IMR-90 (cell line): Measurements from ENCODE around the gene DHX29. TPM values are rescaled to one million over a fixed set of nuclear protein-coding genes. Genes with fewer than 3 reads are reported as not detected.

ENCODE experiments used
- ATAC-seq: fragments of 200-7000 bp; cut with Tn5 transposase; 2 replicates; pipeline ENCODE4 v1.9.1; 2020; ENCODE audit warnings: low read depth, mild to moderate bottlenecking, moderate library complexity
- BruUV-seq: library from RNA; stranded (reverse); fragments of 400-500 nt; replicated peaks from 2 replicates; lab custom pipeline; 2021; lab: Mats Ljungman, UMichigan
- CTCF ChIA-PET: fragments of 300-600 bp; formaldehyde crosslinking; extraction: SDS; loops from one replicate; lab custom pipeline; 2021; ENCODE audit warnings: antibody characterized with exemption; lab: Yijun Ruan, JAX
- POLR2A ChIA-PET: fragments of 300-600 bp; sonication (Branson Sonifier 250); formaldehyde crosslinking; loops from one replicate; lab custom pipeline; 2022; ENCODE audit warnings: antibody characterized with exemption; ENCODE audit not compliant: unreplicated experiment; lab: Charles Lee
- DNase-seq: peaks from one replicate; pipeline ENCODE4 v3.0.0; 2013
- H2AFZ ChIP-seq: replicated peaks from 2 replicates; pipeline ENCODE3; 2013; ENCODE audit warnings: low read length, mild to moderate bottlenecking; ENCODE audit not compliant: poor library complexity
- H2AK5ac ChIP-seq: 2 replicates; pipeline ENCODE4 v1.6.1; 2013; ENCODE audit warnings: low read depth, low read length, inconsistent platforms
- H2AK9ac ChIP-seq: replicated peaks from 2 replicates; pipeline ENCODE3; 2013; ENCODE audit warnings: mild to moderate bottlenecking, low read depth, low read length, moderate library complexity; ENCODE audit not compliant: poor library complexity
- H2BK120ac ChIP-seq: 2 replicates; pipeline ENCODE4 v1.6.1; 2013; ENCODE audit warnings: low read depth, low read length, inconsistent platforms
- H2BK15ac ChIP-seq: 3 replicates; pipeline ENCODE4 v1.6.1; 2013; ENCODE audit warnings: low read depth, low read length, inconsistent platforms
- H2BK20ac ChIP-seq: 2 replicates; pipeline ENCODE4 v1.6.1; 2013; ENCODE audit warnings: low read depth, mild to moderate bottlenecking, inconsistent platforms, low read length, moderate library complexity
- H2BK5ac ChIP-seq: 2 replicates; pipeline ENCODE4 v1.6.1; 2013; ENCODE audit warnings: mild to moderate bottlenecking, low read depth, low read length, inconsistent platforms; ENCODE audit not compliant: poor library complexity, severe bottlenecking
- H3K14ac ChIP-seq: replicated peaks from 2 replicates; pipeline ENCODE4 v1.6.1; 2013; ENCODE audit warnings: low read depth, low read length, inconsistent platforms
- H3K18ac ChIP-seq: 2 replicates; pipeline ENCODE4 v1.6.1; 2013; ENCODE audit warnings: low read depth, low read length, control low read depth
- H3K23ac ChIP-seq: 2 replicates; pipeline ENCODE4 v1.6.1; 2013; ENCODE audit warnings: low read depth, low read length, inconsistent platforms
- H3K27ac ChIP-seq: 2 replicates; pipeline ENCODE4 v1.5.1; 2013; ENCODE audit warnings: mild to moderate bottlenecking, control low read depth, low read length; ENCODE audit not compliant: insufficient read depth
- H3K27me3 ChIP-seq: 2 replicates; pipeline ENCODE4 v1.6.1; 2013; ENCODE audit warnings: low read length; ENCODE audit not compliant: control insufficient read depth, insufficient read depth
- H3K36me3 ChIP-seq: 2 replicates; pipeline ENCODE4 v1.6.1; 2013; ENCODE audit warnings: low read length, mixed read lengths; ENCODE audit not compliant: control insufficient read depth, insufficient read depth
- H3K4ac ChIP-seq: 2 replicates; pipeline ENCODE4 v1.6.1; 2013; ENCODE audit warnings: low read depth, low read length, inconsistent platforms
- H3K4me1 ChIP-seq: 2 replicates; pipeline ENCODE4 v1.6.1; 2013; ENCODE audit warnings: low read length, mixed read lengths; ENCODE audit not compliant: control insufficient read depth, insufficient read depth
- H3K4me2 ChIP-seq: 2 replicates; pipeline ENCODE4 v1.6.1; 2013; ENCODE audit warnings: low read depth, mild to moderate bottlenecking, control low read depth, low read length, moderate library complexity
- H3K4me3 ChIP-seq: 2 replicates; pipeline ENCODE4 v1.5.1; 2013; ENCODE audit warnings: low read depth, mild to moderate bottlenecking, control low read depth, low read length, moderate library complexity; ENCODE audit not compliant: insufficient read depth
- H3K56ac ChIP-seq: 2 replicates; pipeline ENCODE4 v1.6.1; 2013; ENCODE audit warnings: low read length, inconsistent platforms; ENCODE audit not compliant: insufficient read depth; ENCODE audit errors: extremely low read depth
- H3K79me1 ChIP-seq, 2 experiments: 2 replicates each; pipeline ENCODE4 v1.6.1; 2013; ENCODE audit warnings: low read length in 2 of 2, inconsistent platforms in 1 of 2, low read depth in 1 of 2
- H3K9ac ChIP-seq: 2 replicates; pipeline ENCODE4 v1.6.1; 2013; ENCODE audit warnings: low read depth, low read length, control low read depth
- H3K9me1 ChIP-seq: 2 replicates; pipeline ENCODE4 v1.6.1; 2013; ENCODE audit warnings: low read length, inconsistent platforms; ENCODE audit not compliant: insufficient read depth
- H3K9me3 ChIP-seq: 2 replicates; pipeline ENCODE4 v1.6.1; 2013; ENCODE audit warnings: low read length; ENCODE audit not compliant: control insufficient read depth, insufficient read depth
- H4K20me1 ChIP-seq: 2 replicates; pipeline ENCODE4 v1.6.1; 2013; ENCODE audit warnings: low read length, inconsistent platforms; ENCODE audit not compliant: insufficient read depth
- H4K5ac ChIP-seq: 2 replicates; pipeline ENCODE4 v1.6.1; 2013; ENCODE audit warnings: mild to moderate bottlenecking, low read depth, low read length, control low read depth
- H4K8ac ChIP-seq, 2 experiments: 2 replicates each; pipeline ENCODE4 v1.6.1; 2013; ENCODE audit warnings: low read depth in 2 of 2, low read length in 2 of 2, control low read depth in 1 of 2, inconsistent platforms in 1 of 2
- H4K91ac ChIP-seq: 2 replicates; pipeline ENCODE4 v1.6.1; 2013; ENCODE audit warnings: low read depth, low read length, inconsistent platforms; ENCODE audit not compliant: insufficient read depth
- MAFK ChIP-seq: IDR thresholded peaks from 2 replicates; pipeline ENCODE4 v1.6.1; 2012; ENCODE audit warnings: low read depth, low read length, improper control_type of control experiment
- MAZ ChIP-seq: IDR thresholded peaks from 2 replicates; pipeline ENCODE4 v1.6.1; 2012; ENCODE audit warnings: low read depth, mild to moderate bottlenecking, low read length, improper control_type of control experiment, moderate library complexity, borderline replicate concordance
- WGBS, 2 experiments: methylation state at CpG; one replicate each; pipeline versions ENCODE4 v1.1.5 to v1.1.7; 2013; ENCODE audit warnings: missing lambda C conversion rate in 2 of 2; ENCODE audit not compliant: insufficient read length in 1 of 2; ENCODE audit errors: extremely low coverage in 2 of 2; 5-methylcytosine and 5-hydroxymethylcytosine counted together
- dilution Hi-C: fragments of 300-500 bp; cut with HindIII; formaldehyde crosslinking; loops from one replicate; pipeline ENCODE4 v1.14.3; 2018; ENCODE audit warnings: low sequenced_read_pairs; ENCODE audit not compliant: unreplicated experiment
- in situ Hi-C: fragments of 300-500 bp; cut with MboI; formaldehyde crosslinking; loops from 3 replicates; pipeline ENCODE4 v1.14.3; 2019; ENCODE audit warnings: low sequenced_read_pairs, inconsistent platforms, mixed read lengths
- intact Hi-C: fragments of 100-400 bp; cut with micrococcal nuclease; formaldehyde crosslinking; loops from 2 replicates; pipeline ENCODE4 v1.10.0; 2022
- polyA plus RNA-seq, 3 experiments: library from polyadenylated mRNA; depleted of rRNA; stranded (reverse); fragments of >200 nt; gene quantifications; 2 replicates each; pipeline ENCODE4 v1.2.3, GENCODE V29; 2012; ENCODE audit warnings: low replicate concordance in 1 of 3
- total RNA-seq: library from RNA; depleted of rRNA; stranded (reverse); fragments of >200 nt; gene quantifications from 2 replicates; pipeline ENCODE4 v1.2.3, GENCODE V29; 2012

Gene DHX29
- total and polyA plus RNA-seq, 2 of the 4 experiments (the other 2 are of a cell fraction) = 9.5 to 25.6 TPM

- in situ Hi-C loops (no loop called here), dilution Hi-C loops (no loop called here), intact Hi-C loops (no loop called here)
- Histone ChIP-seq H3K27me3 (peaks cover 15% of the 10 kb centered on the region), H3K18ac (no peak overlapping the region), H3K9me3 (peaks cover 6% of the 10 kb centered on the region), H3K56ac (no peak overlapping the region), H4K8ac (no peak overlapping the region), H2AK5ac (no peak overlapping the region), H3K36me3 (peaks cover 6% of the 10 kb centered on the region; the same call in 1 of the 2 replicates), H3K23ac (no peak overlapping the region), H3K79me1 (no peaks in the 10 kb centered on the region), H3K9ac (no peak overlapping the region), H2BK5ac (no peak overlapping the region), H2AFZ (no peak overlapping the region), H2AK9ac (no peak overlapping the region), H3K4me3 (no peak overlapping the region), H3K4me2 (no peak overlapping the region), H4K20me1 (no peaks in the 10 kb centered on the region), H3K9me1 (no peaks in the 10 kb centered on the region), H2BK20ac (no peak overlapping the region), H3K4me1 (no peaks in the 10 kb centered on the region), H3K14ac (no peak overlapping the region), H3K4ac (no peak overlapping the region), H4K91ac (no peak overlapping the region), H3K27ac (no peak overlapping the region), H2BK15ac (no peak overlapping the region), H2BK120ac (no peak overlapping the region), H4K5ac (no peak overlapping the region)
- DNase-seq = no peak
- WGBS, 2 experiments = no CpG with 5 or more reads among the region's 1 CpG
- no TSS peak for BruUV-seq
- no peak for ATAC-seq
- ChIA-PET POLR2A (no interaction called here), CTCF (interaction anchor here (1.0 kb wide), 1 partner anchor 9 kb away, joined by 3 read pairs; no protein-coding TSS in a partner anchor)
- no peak for TF ChIP-seq MAZ
- TF ChIP-seq MAFK = peak; percentile 21; the same call in 1 of the 2 replicates
These were observed 57.4 kb downstream of the DHX29 start for GRCh38 chr5:55250064-55250463.
